LNCaP clone FGC (cell line): ENCODE measurements around the gene ARMH4.
A peak's percentile ranks its signal among the peaks of the same experiment; 100 is the strongest.

Experiments
- DNase-seq: peaks from one replicate; pipeline ENCODE4 v3.0.0-alpha.2; 2011; ENCODE audit warnings: low read depth
- H3K4me3 ChIP-seq: 2 replicates; pipeline ENCODE4 v1.5.1; 2011; ENCODE audit warnings: mild to moderate bottlenecking, low read depth, low read length, control low read depth
- TF ChIP-seq, protein P1 (sequence below): IDR thresholded peaks from 2 replicates; pipeline ENCODE4 v1.5.1; 2012; ENCODE audit warnings: mild to moderate bottlenecking; ENCODE audit not compliant: control insufficient read depth, insufficient read depth; ENCODE audit errors: extremely low read depth

ARMH4 gene

GRCh38 chr14:58193542-58193941 is 41.5 kb upstream of the ARMH4 start:
- DNase-seq: no peak
- H3K4me3 ChIP-seq: no peak overlapping the region
- TF ChIP-seq, protein P1, sequence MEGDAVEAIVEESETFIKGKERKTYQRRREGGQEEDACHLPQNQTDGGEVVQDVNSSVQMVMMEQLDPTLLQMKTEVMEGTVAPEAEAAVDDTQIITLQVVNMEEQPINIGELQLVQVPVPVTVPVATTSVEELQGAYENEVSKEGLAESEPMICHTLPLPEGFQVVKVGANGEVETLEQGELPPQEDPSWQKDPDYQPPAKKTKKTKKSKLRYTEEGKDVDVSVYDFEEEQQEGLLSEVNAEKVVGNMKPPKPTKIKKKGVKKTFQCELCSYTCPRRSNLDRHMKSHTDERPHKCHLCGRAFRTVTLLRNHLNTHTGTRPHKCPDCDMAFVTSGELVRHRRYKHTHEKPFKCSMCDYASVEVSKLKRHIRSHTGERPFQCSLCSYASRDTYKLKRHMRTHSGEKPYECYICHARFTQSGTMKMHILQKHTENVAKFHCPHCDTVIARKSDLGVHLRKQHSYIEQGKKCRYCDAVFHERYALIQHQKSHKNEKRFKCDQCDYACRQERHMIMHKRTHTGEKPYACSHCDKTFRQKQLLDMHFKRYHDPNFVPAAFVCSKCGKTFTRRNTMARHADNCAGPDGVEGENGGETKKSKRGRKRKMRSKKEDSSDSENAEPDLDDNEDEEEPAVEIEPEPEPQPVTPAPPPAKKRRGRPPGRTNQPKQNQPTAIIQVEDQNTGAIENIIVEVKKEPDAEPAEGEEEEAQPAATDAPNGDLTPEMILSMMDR: no peak

- TF ChIP-seq, protein P1: no peak
- H3K4me3 ChIP-seq: no peak overlapping the region
- DNase-seq: no peak
Observed at GRCh38 chr14:58191763-58192601, 40.0 kb upstream of the ARMH4 start.

DNA sequence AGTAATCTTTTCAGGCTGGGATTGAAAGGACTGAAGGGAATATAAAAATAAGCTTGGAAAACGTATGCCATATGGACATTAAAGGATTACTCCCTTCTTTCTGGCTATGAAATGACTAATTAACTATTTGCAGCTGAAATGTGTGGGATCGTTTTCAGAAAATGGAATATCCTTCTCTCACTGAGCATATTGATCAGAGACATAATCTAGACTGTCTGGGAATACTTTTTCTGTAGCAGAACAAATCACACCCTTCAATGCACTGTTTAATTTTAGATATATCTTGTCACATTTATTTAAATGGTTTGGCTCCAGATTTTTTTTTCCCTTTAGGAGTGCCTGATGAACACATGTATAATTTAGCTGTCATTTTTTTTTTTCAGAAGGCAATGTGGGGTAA is 37.2 kb upstream of the ARMH4 start:
- TF ChIP-seq, protein P1: no peak
- H3K4me3 ChIP-seq: no peak overlapping the region
- no peak for DNase-seq

GRCh38 chr14:58177125-58177524 is 25.1 kb upstream of the ARMH4 start:
- DNase-seq: no peak
- H3K4me3 ChIP-seq: no peak overlapping the region

GRCh38 chr14:58171090-58171489 is 19.1 kb upstream of the ARMH4 start:
- H3K4me3 ChIP-seq: no peak overlapping the region
- peak; percentile 88 for DNase-seq
- TF ChIP-seq, protein P1: no peak

More at GRCh38 chr14:58177125-58177524, 25.1 kb upstream of the ARMH4 start:
- TF ChIP-seq, protein P1: no peak

DNA sequence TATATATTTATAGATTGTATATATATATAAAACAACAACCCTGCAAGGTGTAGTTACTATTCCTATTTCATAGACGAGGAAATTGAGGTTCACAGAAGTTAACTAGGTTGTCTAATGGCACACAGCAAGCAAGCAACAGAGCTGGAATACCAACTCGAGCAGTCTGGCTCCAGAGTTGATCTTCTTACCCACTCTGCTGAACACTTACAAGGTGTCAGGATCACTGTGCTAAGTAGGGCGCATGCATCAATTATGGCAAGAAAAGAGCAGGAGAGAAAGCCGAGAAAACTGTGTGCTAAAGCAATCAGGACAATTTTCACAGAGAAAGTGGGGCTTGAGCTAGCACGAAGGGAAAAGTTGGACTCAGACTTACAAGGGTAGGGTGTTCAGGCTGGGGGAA is 15.9 kb upstream of the ARMH4 start:
- H3K4me3 ChIP-seq: no peak overlapping the region
- DNase-seq: no peak
- TF ChIP-seq, protein P1: no peak

- TF ChIP-seq, protein P1: no peak
- no peak for DNase-seq
- H3K4me3 ChIP-seq: no peak overlapping the region
Observed at GRCh38 chr14:58167057-58167456, 15.0 kb upstream of the ARMH4 start.
